ENCODE data around the gene LRFN2. TPM values are rescaled to one million over a fixed set of nuclear protein-coding genes. Genes with fewer than 3 reads are reported as not detected.

Gene LRFN2
- total RNA-seq, 1 donor = not detected

GRCh38 chr6:40378725-40379074, 208.5 kb downstream of the LRFN2 start:
- H4K20me1 ChIP-seq (ENCODE audit: insufficient read depth, low read length) = no peaks in the 10 kb centered on the region
- no peaks in the 10 kb centered on the region for H3K79me2 ChIP-seq (ENCODE audit: insufficient read depth, low read length)
- TF ChIP-seq CTCF (IDR thresholded peaks at IDR 0.05; ENCODE audit: extremely low read depth, low read depth, low read length) = no peak
- H3K36me3 ChIP-seq (ENCODE audit: insufficient read depth, low read length) = no peaks in the 10 kb centered on the region
- no peak overlapping the region for H2AFZ ChIP-seq (ENCODE audit: low read length)
- H3K4me1 ChIP-seq (ENCODE audit: insufficient read depth, low read length) = no peaks in the 10 kb centered on the region
- H3K4me3 ChIP-seq (ENCODE audit: insufficient read depth, low read length) = no peak overlapping the region
- no peaks in the 10 kb centered on the region for H3K27me3 ChIP-seq (ENCODE audit: insufficient read depth, low read length)
- DNase-seq (ENCODE audit: insufficient read length, low spot score, missing footprints) = no peak
- H3K9me3 ChIP-seq (ENCODE audit: low read depth, low read length) = no peaks in the 10 kb centered on the region
- H3K4me2 ChIP-seq (ENCODE audit: insufficient read depth, low read length) = no peak overlapping the region
- H3K27ac ChIP-seq (ENCODE audit: low read depth, low read length) = no peak overlapping the region

- no peaks in the 10 kb centered on the region for H3K27me3 ChIP-seq (ENCODE audit: insufficient read depth, low read length)
- no peak for DNase-seq (ENCODE audit: insufficient read length, low spot score, missing footprints)
- H3K79me2 ChIP-seq (ENCODE audit: insufficient read depth, low read length) = no peaks in the 10 kb centered on the region
- H3K4me2 ChIP-seq (ENCODE audit: insufficient read depth, low read length) = no peak overlapping the region
- no peaks in the 10 kb centered on the region for H4K20me1 ChIP-seq (ENCODE audit: insufficient read depth, low read length)
- no peaks in the 10 kb centered on the region for H3K4me1 ChIP-seq (ENCODE audit: insufficient read depth, low read length)
- H3K4me3 ChIP-seq (ENCODE audit: insufficient read depth, low read length) = no peak overlapping the region
- H3K27ac ChIP-seq (ENCODE audit: low read depth, low read length) = no peak overlapping the region
- no peak overlapping the region for H2AFZ ChIP-seq (ENCODE audit: low read length)
- no peak for TF ChIP-seq CTCF (IDR thresholded peaks at IDR 0.05; ENCODE audit: extremely low read depth, low read depth, low read length)
- H3K36me3 ChIP-seq (ENCODE audit: insufficient read depth, low read length) = no peaks in the 10 kb centered on the region
- H3K9me3 ChIP-seq (ENCODE audit: low read depth, low read length) = no peaks in the 10 kb centered on the region
These were observed 209.0 kb downstream of the LRFN2 start for GRCh38 chr6:40378071-40378724.

- Histone ChIP-seq H2AFZ (ENCODE audit: low read length) (no peak overlapping the region), H3K4me2 (ENCODE audit: insufficient read depth, low read length) (no peak overlapping the region), H3K79me2 (ENCODE audit: insufficient read depth, low read length) (no peaks in the 10 kb centered on the region), H3K4me3 (ENCODE audit: insufficient read depth, low read length) (no peak overlapping the region), H3K27me3 (ENCODE audit: insufficient read depth, low read length) (no peaks in the 10 kb centered on the region), H3K27ac (ENCODE audit: low read depth, low read length) (no peak overlapping the region), H3K9me3 (ENCODE audit: low read depth, low read length) (no peaks in the 10 kb centered on the region), H3K4me1 (ENCODE audit: insufficient read depth, low read length) (no peaks in the 10 kb centered on the region), H3K36me3 (ENCODE audit: insufficient read depth, low read length) (no peaks in the 10 kb centered on the region), H4K20me1 (ENCODE audit: insufficient read depth, low read length) (no peaks in the 10 kb centered on the region)
- DNase-seq (ENCODE audit: insufficient read length, low spot score, missing footprints) = no peak
- TF ChIP-seq CTCF (IDR thresholded peaks at IDR 0.05; ENCODE audit: extremely low read depth, low read depth, low read length) = no peak
These were observed 209.9 kb downstream of the LRFN2 start for GRCh38 chr6:40377173-40377806.

GRCh38 chr6:40376113-40376650, 211.0 kb downstream of the LRFN2 start:
- no peaks in the 10 kb centered on the region for H3K4me1 ChIP-seq (ENCODE audit: insufficient read depth, low read length)
- no peak overlapping the region for H3K27ac ChIP-seq (ENCODE audit: low read depth, low read length)
- no peaks in the 10 kb centered on the region for H3K27me3 ChIP-seq (ENCODE audit: insufficient read depth, low read length)
- H3K4me3 ChIP-seq (ENCODE audit: insufficient read depth, low read length) = no peak overlapping the region
- DNase-seq (ENCODE audit: insufficient read length, low spot score, missing footprints) = no peak
- H3K9me3 ChIP-seq (ENCODE audit: low read depth, low read length) = no peaks in the 10 kb centered on the region
- no peak overlapping the region for H2AFZ ChIP-seq (ENCODE audit: low read length)
- H3K36me3 ChIP-seq (ENCODE audit: insufficient read depth, low read length) = no peaks in the 10 kb centered on the region
- TF ChIP-seq CTCF (IDR thresholded peaks at IDR 0.05; ENCODE audit: extremely low read depth, low read depth, low read length) = no peak
- no peak overlapping the region for H3K4me2 ChIP-seq (ENCODE audit: insufficient read depth, low read length)
- no peaks in the 10 kb centered on the region for H3K79me2 ChIP-seq (ENCODE audit: insufficient read depth, low read length)
- no peaks in the 10 kb centered on the region for H4K20me1 ChIP-seq (ENCODE audit: insufficient read depth, low read length)

Measured in osteoblast (primary cell).